Stimulated activated CD4-positive, alpha-beta T cell treated with anti-CD3 and anti-CD28 coated beads, Interleukin-1b, Interleukin-23, amount 100 ng/mL, for 24 hours (primary cell): ENCODE data around the gene CAMK4.
"Not testable (repeated sequence)": the region's sequence is repeated elsewhere in the genome, so short reads cannot be mapped to it uniquely, and the experiment has no call there.

Experiments used
- DNase-seq, 4 experiments: peaks; one replicate each; pipeline ENCODE4 v3.0.0-alpha.2; 2020; ENCODE audit warnings: low read depth in 4 of 4, low spot score in 1 of 4

The CAMK4 gene

GRCh38 chr5:111375645-111376044, 151.5 kb downstream of the CAMK4 start:
- DNase-seq: no peak

GRCh38 chr5:111377306-111377705, 153.1 kb downstream of the CAMK4 start:
- DNase-seq: no peak

DNA sequence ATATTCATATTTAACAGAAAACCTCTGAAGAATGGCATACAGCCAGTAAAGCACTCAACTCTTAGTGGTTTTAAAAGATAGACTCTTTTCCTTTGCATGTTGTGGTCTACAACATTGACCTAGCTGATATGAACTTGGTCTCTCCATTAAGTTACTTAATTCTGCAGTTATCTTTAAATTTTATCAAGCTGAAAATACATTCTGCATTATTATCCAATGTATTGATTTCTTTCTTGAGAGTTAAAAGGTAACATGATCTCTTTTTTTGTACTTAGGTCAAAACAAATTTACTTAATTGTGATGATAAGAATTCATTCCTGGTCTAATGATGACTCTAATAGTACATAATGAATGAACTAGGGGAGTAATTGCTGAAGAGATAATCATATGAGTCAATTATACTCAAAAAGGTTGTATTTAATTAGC, 155.2 kb downstream of the CAMK4 start:
- no peak for DNase-seq

DNA sequence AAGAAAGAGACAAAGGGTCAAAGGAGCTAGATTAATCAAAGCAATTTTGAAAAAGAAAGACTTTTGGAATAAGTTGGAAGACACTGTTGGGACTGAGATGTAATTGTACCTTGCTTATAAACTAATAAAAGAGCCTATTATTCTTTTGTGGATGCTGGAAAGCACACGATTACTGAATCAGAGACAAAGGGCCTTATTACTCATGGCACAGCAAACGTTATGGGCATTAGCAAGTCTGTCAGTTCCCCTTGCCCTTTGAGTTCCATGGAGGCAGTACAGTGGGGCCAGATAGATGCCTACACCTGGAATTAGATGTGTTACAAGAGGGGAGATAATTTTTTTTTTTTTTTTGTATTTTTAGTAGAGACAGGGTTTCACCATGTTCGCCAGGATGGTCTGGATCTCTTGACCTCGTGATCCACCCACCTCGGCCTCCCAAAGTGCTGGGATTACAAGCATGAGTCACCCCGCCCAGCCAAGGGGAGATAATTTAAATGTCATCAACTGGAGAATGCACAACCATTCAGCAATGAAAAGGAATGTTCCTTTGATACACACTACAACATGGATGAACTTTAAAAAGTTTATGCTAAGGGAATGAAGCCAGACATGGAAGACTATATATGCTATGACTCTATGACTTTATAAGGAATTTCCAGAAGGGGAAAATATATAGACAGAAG, 159.2 kb downstream of the CAMK4 start:
- DNase-seq: no peak

DNA sequence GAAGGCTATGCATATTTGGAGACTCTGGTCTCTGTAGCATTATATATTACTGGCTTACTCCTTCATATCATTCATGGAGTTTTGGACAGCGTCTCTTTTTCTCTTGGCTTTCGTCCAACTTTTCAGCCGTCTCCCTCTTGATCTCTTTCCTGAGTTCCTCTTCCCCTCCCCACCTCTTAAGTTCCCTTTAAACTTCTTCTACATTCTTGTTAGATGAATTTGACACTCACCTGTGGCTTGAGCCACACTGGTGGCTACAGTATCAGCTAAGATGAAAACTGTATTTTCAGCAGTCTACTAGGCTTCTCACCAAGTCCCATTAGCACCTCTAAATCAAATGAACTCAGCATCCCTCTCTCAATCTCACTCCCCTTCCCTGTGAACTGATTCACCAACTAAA, 160.0 kb downstream of the CAMK4 start:
- no peak for DNase-seq

DNA sequence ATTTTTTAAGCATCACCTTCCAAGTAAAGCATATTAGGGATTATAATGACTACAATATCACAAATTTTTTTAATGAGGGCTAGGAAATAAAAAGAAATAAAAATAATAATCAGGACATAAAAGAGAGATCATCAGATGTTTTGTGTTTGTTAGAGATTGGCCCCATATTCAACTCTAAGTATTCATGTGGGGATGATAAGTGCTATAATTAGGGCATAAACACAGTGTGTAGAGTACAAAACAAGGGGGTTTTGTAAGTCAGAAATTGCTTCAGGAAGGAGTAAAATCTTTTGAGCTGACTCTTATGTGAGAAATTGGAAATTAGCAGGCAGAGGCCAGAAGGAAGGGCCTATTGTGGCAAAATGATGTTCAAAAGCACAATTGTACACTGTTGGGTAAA, 160.9 kb downstream of the CAMK4 start:
- DNase-seq: no peak

- DNase-seq: no peak
These were observed 162.0 kb downstream of the CAMK4 start for GRCh38 chr5:111385970-111386831.

- DNase-seq: no peak
These were observed 162.6 kb downstream of the CAMK4 start for GRCh38 chr5:111386832-111387162.

- DNase-seq: no peak
These were observed 163.2 kb downstream of the CAMK4 start for GRCh38 chr5:111387361-111387760.

GRCh38 chr5:111389390-111390082, 165.4 kb downstream of the CAMK4 start:
- no peak for DNase-seq

- DNase-seq: no peak
These were observed 168.0 kb downstream of the CAMK4 start for GRCh38 chr5:111392181-111392580.

- DNase-seq: no peak
These were observed 170.4 kb downstream of the CAMK4 start for GRCh38 chr5:111394586-111394985.

DNA sequence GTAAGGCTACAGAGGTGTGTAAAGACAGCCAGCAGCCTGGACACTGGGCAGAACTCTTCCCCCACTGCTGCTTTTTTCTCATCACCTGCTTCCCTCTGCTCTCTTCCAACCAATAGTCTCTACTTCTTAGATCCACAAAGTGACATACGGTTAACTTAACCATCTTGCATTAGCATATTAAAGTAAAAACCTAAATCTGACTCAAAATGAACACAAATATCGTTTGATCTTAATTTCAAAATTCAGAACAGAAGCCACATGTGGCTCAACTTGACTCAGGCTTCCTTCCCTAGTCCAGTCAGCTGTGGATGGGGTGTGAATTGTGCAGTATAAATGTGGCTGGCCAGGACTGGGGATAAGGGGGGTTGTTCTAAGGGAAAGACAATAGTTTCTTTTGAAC, 173.8 kb downstream of the CAMK4 start:
- DNase-seq: no peak

GRCh38 chr5:111399113-111399512, 174.9 kb downstream of the CAMK4 start:
- DNase-seq: no peak

- DNase-seq: no peak
These were observed 177.7 kb downstream of the CAMK4 start for GRCh38 chr5:111401906-111402305.

GRCh38 chr5:111404270-111404769, 180.1 kb downstream of the CAMK4 start:
- DNase-seq: no peak

DNA sequence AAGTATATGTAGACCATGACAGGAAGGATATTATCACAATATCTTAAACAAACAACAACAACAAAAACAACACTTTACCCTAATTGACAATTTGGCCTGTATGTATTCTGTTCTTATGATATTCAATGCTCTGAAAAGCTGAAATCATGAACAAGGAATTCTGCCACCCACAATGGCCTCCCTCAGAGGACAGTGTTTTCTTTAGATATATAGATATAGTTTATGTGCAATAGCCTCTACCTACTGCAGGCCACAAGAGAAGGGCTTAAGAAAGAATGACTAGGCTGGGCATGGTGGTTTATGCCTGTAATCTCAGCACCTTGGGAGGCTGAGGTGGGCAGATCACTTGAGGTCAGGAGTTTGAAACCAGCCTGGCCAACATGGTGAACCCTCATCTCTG, 183.4 kb downstream of the CAMK4 start:
- no peak for DNase-seq

- no peak for DNase-seq
These were observed 184.6 kb downstream of the CAMK4 start for GRCh38 chr5:111408817-111409216.

DNA sequence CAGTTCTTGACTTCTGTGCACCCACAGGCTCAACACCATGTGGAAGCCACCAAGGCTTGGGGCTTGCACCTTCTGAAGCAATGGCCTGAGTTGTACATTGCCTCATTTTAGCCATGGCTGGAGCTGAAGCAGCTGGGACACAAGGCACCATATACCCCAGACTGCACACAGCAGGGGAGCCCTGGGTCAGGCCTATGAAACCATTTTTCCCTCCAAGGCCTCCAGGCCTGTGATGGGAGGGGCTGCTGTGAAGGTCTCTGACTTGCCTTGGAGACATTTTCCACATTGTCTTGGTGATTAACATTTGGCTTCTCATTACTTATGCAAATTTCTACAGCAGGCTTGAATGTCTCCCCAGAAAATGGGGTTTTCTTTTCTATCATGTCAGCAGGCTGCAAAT, 185.1 kb downstream of the CAMK4 start:
- not testable (repeated sequence) for DNase-seq

DNA sequence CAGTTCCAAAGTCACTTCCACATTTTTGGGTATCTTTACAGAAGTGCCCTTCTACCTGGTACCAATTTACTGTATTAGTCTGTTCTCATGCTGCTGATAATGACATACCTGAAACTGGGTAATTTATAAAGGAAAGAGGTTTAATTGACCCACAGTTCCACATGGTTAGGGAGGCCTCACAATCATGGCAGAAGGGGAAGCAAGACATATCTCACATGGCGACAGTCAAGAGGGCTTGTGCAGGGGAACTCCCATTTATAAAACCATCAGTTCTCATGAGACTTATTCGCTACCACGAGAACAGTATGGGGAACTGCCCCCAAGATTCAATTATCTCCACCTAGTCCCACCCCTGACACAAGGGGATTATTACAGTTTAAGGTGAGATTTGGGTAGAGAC, 185.9 kb downstream of the CAMK4 start:
- not testable (repeated sequence) for DNase-seq

DNA sequence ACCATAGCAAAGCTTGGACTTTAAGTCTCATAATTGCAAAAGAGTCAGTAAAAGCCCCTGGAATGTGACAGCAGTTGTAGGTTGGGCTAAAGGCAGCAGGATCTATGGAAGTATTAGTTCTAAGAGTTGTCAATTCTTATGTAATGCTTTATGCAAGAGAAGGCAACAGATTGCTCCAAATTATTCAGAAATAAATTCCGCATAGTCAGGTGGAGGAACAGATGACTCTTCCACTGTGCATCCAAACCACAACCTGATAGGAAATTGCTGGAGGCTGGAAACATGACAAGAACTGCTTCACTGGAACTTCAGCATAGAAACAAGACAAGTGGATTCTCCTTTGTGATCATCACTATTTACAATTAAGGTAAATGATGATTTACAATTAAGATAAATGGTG, 187.1 kb downstream of the CAMK4 start:
- DNase-seq: no peak

DNA sequence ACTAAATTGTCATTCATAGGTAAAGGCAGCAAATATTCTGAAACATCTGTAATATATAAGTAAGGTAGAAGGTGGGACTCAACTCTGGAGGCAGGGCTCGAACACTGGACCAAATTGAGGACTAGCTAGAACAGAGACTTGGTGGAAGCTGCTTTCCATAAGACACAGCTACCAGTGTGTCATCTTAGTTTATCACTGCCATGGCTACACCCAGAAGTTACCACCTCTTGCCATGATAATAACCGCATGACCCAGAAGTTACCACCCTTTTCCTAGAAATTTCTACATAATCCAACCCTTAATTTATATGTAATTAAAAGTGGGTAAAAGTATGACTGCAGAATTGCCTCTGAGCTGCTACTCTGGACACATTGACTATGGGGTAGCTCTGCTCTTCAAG, 188.4 kb downstream of the CAMK4 start:
- DNase-seq: no peak
